Astrocyte (in vitro differentiated cells and primary cell): ENCODE results near the gene TMEM123.

Experiments
- EZH2 ChIP-seq: IDR thresholded peaks from 2 replicates; pipeline ENCODE4 v1.6.1; 2012; ENCODE audit warnings: mild to moderate bottlenecking, low read length, inconsistent platforms; ENCODE audit not compliant: insufficient read depth
- TF ChIP-seq, protein P1 (sequence below): IDR thresholded peaks from 2 replicates; pipeline ENCODE4 v1.5.1; 2011; ENCODE audit warnings: low read depth, mild to moderate bottlenecking, inconsistent platforms, low read length, moderate library complexity; ENCODE audit not compliant: insufficient read depth

DNA sequence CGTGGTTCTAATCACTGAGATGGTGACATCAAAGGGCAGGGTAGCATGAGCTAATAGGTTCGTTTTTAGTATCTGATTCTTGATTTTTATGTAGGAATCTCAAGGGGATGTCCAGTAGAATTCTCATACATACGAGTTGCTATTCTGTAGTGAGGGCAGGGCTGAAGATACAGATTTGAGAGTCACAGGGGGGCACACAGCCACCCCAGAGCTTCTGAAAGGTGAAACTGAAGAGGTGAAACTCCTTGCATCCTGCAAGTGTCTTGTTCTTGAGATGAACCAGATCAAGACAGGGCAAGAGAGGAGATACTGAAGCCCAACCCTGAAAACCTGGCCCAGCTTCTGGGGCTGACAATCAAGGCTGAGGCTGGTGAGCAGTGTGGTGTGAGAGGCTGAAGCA, 35.6 kb upstream of the TMEM123 start:
- TF ChIP-seq, protein P1, sequence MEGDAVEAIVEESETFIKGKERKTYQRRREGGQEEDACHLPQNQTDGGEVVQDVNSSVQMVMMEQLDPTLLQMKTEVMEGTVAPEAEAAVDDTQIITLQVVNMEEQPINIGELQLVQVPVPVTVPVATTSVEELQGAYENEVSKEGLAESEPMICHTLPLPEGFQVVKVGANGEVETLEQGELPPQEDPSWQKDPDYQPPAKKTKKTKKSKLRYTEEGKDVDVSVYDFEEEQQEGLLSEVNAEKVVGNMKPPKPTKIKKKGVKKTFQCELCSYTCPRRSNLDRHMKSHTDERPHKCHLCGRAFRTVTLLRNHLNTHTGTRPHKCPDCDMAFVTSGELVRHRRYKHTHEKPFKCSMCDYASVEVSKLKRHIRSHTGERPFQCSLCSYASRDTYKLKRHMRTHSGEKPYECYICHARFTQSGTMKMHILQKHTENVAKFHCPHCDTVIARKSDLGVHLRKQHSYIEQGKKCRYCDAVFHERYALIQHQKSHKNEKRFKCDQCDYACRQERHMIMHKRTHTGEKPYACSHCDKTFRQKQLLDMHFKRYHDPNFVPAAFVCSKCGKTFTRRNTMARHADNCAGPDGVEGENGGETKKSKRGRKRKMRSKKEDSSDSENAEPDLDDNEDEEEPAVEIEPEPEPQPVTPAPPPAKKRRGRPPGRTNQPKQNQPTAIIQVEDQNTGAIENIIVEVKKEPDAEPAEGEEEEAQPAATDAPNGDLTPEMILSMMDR: no peak
- TF ChIP-seq EZH2: no peak
